GM13977 (cell line): ENCODE results near the gene WFDC10B.
"Not testable (repeated sequence)": the region's sequence is repeated elsewhere in the genome, so short reads cannot be mapped to it uniquely, and the experiment has no call there.

Experiments used
- DNase-seq: peaks from one replicate; pipeline ENCODE4 v3.0.0; 2012; ENCODE audit warnings: low spot score
- CTCF ChIP-seq: IDR thresholded peaks from 2 replicates; pipeline ENCODE4 v1.5.1; 2012; ENCODE audit warnings: mild to moderate bottlenecking, control low read depth; ENCODE audit not compliant: insufficient read depth; ENCODE audit errors: extremely low read depth, missing control alignments
- in situ Hi-C: fragments of 300-500 bp; cut with MboI; formaldehyde crosslinking; loops from one replicate; pipeline ENCODE4 v1.12.0; 2022; ENCODE audit warnings: low sequenced_read_pairs, low pct_unique_long_range_greater_than_20kb, mixed read lengths, inconsistent platforms; ENCODE audit not compliant: unreplicated experiment

Gene WFDC10B

GRCh38 chr20:45649312-45649863 is 55.4 kb downstream of the WFDC10B start:
- no peak for DNase-seq
- in situ Hi-C loops, result no loop called here
- no peak for TF ChIP-seq CTCF

GRCh38 chr20:45647441-45648050 is 57.3 kb downstream of the WFDC10B start:
- no peak for DNase-seq
- no peak for TF ChIP-seq CTCF
- in situ Hi-C loops, result no loop called here

- no peak for DNase-seq
- in situ Hi-C loops, result no loop called here
- TF ChIP-seq CTCF, result no peak
These were observed 57.9 kb downstream of the WFDC10B start for GRCh38 chr20:45646875-45647274.

GRCh38 chr20:45645869-45646268 is 59.0 kb downstream of the WFDC10B start:
- in situ Hi-C loops, DNase-seq: not testable (repeated sequence)

GRCh38 chr20:45641076-45641475 is 63.7 kb downstream of the WFDC10B start:
- DNase-seq, in situ Hi-C loops: not testable (repeated sequence)

GRCh38 chr20:45639687-45640086 is 65.1 kb downstream of the WFDC10B start:
- TF ChIP-seq CTCF, result no peak
- no peak for DNase-seq
- in situ Hi-C loops, result no loop called here

- in situ Hi-C loops, result no loop called here
- no peak for TF ChIP-seq CTCF
- DNase-seq, result no peak
These were observed 68.3 kb downstream of the WFDC10B start for GRCh38 chr20:45636513-45636912.
